ENCODE measurements around the gene PLRG1. TPM values are rescaled to one million over a fixed set of nuclear protein-coding genes. Genes with fewer than 3 reads are reported as not detected.
"Not testable (repeated sequence)": the region's sequence is repeated elsewhere in the genome, so short reads cannot be mapped to it uniquely, and the experiment has no call there.

PLRG1 gene
- 10 to 100 TPM; 32.7 to 47.2 (median 36.5) TPM for total RNA-seq

GRCh38 chr4:154549894-154550790, at the start of gene PLRG1:
TSS of gene PLRG1 (minus strand) at chr4:154550400. CDS start at chr4:154550308, 92 bp downstream.
- Histone ChIP-seq H3K27me3 (peaks cover 0 to 2% of the 10 kb centered on the region in 2 donors), H3K27ac (peak within 1 kb of the TSS; percentile 72 to 85 (median 74)), H3K4me1 (peaks cover 0 to 30% (median 8%) of the 10 kb centered on the region in 4 donors), H3K36me3 (peaks cover 0 to 25% (median 4%) of the 10 kb centered on the region in 3 donors), H3K4me3 (peak within 1 kb of the TSS; percentile 67 to 83 (median 76)), H3K9me3 (no peaks in the 10 kb centered on the region)
- 1% methylated on average over 43 to 49 of the region's 51 CpGs for WGBS, 2 donors
- DNase-seq (ENCODE audit: low spot score in 2 of 2): peak; percentile 90 to 94
- TF ChIP-seq EP300 (IDR thresholded peaks at IDR 0.05): peak; percentile 62 to 91
- peak in 4 of 5 experiments; percentile 7 to 66 (median 38) for TF ChIP-seq CTCF (IDR thresholded peaks at IDR 0.05)
- peak; percentile 70 to 76 for TF ChIP-seq POLR2A (IDR thresholded peaks at IDR 0.05)

GRCh38 chr4:154597798-154598774, 47.9 kb upstream of the PLRG1 start:
- no peaks in the 10 kb centered on the region for H3K27me3 ChIP-seq
- H3K4me1 ChIP-seq: no peaks in the 10 kb centered on the region
- no peak for DNase-seq (ENCODE audit: low spot score in 2 of 2)
- TF ChIP-seq EP300 (IDR thresholded peaks at IDR 0.05) (no peak), CTCF (IDR thresholded peaks at IDR 0.05) (no peak), POLR2A (IDR thresholded peaks at IDR 0.05) (no peak)
- no peak overlapping the region for H3K27ac ChIP-seq
- 84 to 88% methylated on average over 7 of the region's 7 CpGs for WGBS, 2 donors
- H3K4me3 ChIP-seq: no peak overlapping the region
- no peaks in the 10 kb centered on the region for H3K9me3 ChIP-seq
- no peaks in the 10 kb centered on the region for H3K36me3 ChIP-seq

- H3K27ac ChIP-seq; H3K36me3 ChIP-seq; H3K4me1 ChIP-seq; H3K9me3 ChIP-seq; DNase-seq (ENCODE audit: low spot score in 2 of 2); H3K27me3 ChIP-seq; H3K4me3 ChIP-seq: not testable (repeated sequence)
- 95% methylated on average over 11 of the region's 11 CpGs for WGBS, 2 donors
Measured at GRCh38 chr4:154597281-154597680, 47.1 kb upstream of the PLRG1 start.

GRCh38 chr4:154595807-154596206, 45.6 kb upstream of the PLRG1 start:
- H3K27ac ChIP-seq: no peak overlapping the region

GRCh38 chr4:154594343-154594742, 44.1 kb upstream of the PLRG1 start:
- H3K27ac ChIP-seq; H3K36me3 ChIP-seq; DNase-seq (ENCODE audit: low spot score in 2 of 2); H3K4me3 ChIP-seq; H3K9me3 ChIP-seq; H3K4me1 ChIP-seq; H3K27me3 ChIP-seq: not testable (repeated sequence)
- 79 to 80% methylated on average over 3 of the region's 3 CpGs for WGBS, 2 donors

More at GRCh38 chr4:154595807-154596206, 45.6 kb upstream of the PLRG1 start:
- no peak overlapping the region for H3K4me3 ChIP-seq
- H3K4me1 ChIP-seq: no peaks in the 10 kb centered on the region
- no peak for DNase-seq (ENCODE audit: low spot score in 2 of 2)
- no peaks in the 10 kb centered on the region for H3K27me3 ChIP-seq
- H3K9me3 ChIP-seq: no peaks in the 10 kb centered on the region
- no peaks in the 10 kb centered on the region for H3K36me3 ChIP-seq
- no peak for TF ChIP-seq EP300 (IDR thresholded peaks at IDR 0.05)

GRCh38 chr4:154593868-154594267, 43.7 kb upstream of the PLRG1 start:
- TF ChIP-seq CTCF (IDR thresholded peaks at IDR 0.05): no peak
- TF ChIP-seq POLR2A (IDR thresholded peaks at IDR 0.05): no peak
- TF ChIP-seq EP300 (IDR thresholded peaks at IDR 0.05): no peak
- Histone ChIP-seq H3K27ac (no peak overlapping the region), H3K4me1 (no peaks in the 10 kb centered on the region), H3K9me3 (no peaks in the 10 kb centered on the region), H3K36me3 (no peaks in the 10 kb centered on the region), H3K4me3 (no peak overlapping the region), H3K27me3 (no peaks in the 10 kb centered on the region)
- DNase-seq (ENCODE audit: low spot score in 2 of 2): no peak
- 48 to 55% methylated on average over 2 of the region's 2 CpGs for WGBS, 2 donors
